Measurements from ENCODE around the gene USP48.

The USP48 gene

GRCh38 chr1:21670956-21671902, 111.7 kb downstream of the USP48 start:
- FAIRE-seq (no peak), DNase-seq (ENCODE audit: low spot score) (no peak)

DNA sequence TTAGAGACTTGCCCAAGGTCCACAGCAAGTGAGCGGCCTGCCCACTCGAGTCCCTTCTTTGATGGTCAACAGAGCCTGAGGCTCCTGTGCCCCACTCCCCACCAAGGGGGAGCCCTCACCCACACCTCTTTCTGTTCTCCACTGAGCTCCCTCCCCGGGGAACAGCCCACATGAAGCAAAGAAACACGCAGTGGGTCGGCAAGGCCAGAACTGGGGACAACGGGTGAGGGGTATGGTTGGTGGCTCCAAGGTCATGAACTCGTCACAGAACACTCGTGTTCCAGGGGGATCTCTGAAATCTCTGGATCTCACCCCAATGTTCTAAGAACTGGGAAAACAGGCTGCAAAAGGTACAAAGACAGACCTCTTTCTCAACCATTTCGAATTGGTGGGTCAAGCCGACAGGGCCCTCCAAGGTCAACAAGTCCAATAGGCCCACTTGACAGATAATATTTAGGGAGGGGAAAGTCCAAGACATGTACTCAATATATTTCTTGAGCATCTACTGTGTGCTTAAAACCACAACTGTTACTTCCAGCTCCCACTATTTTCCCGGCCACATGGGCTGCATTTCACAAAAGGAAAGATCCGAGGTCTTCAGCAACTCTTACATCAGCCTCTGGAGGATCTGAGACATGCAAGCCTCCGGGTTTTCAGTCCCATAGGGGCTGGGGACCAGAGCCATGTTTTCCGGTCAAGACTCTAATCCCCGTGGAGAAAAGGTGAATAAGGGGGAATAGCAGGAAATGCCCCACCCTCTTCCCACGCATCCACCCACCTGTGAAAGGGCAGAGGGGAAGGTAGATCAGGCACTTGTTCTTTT, 112.7 kb downstream of the USP48 start:
- FAIRE-seq (no peak), DNase-seq (ENCODE audit: low spot score) (no peak)

- FAIRE-seq (no peak), DNase-seq (ENCODE audit: low spot score) (no peak)
Measured at GRCh38 chr1:21669258-21670058, 113.5 kb downstream of the USP48 start, which contains the start of gene RAP1GAP. Gene RAP1GAP (minus strand): TSS chr1:21669357. CDS start chr1:21620032, 49,325 bp downstream.

- DNase-seq (ENCODE audit: low spot score) = no peak
- FAIRE-seq = no peak
Measured at GRCh38 chr1:21668951-21669257, 114.0 kb downstream of the USP48 start.

DNA sequence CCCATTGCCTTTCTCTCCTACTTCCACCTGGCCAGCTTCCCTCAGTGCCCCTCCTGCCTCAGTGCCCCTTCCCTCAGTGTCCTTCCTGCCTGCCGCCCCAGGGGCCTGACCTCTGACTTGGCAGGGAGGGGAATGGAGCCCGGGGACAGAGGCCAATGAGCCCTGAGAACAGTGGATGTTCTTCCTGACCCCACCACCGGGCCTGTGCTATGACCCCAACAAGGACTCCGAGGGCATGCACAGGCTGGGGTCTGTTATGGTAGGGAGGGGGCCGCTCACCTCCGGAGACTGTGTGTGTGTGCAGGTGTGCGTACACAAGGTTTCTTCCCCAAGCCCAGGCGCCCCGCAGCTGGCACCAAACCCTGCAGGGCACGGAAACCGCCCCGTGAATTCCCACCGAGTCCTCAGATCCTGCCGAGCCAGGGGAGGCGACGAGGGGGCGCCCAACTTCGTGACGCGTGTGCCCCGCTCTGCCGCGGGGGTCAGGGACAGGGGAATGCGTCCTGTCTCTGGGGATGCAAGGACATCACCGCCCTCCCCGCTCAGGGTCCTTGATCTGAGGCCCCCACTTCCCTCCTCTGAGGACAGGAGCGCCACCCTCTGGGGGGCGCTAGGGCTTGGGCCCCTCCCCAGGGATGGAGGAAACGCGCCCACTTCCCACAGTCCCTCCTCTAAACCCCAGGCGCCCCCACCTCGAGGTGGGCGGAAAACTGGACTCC, 114.6 kb downstream of the USP48 start:
- DNase-seq (ENCODE audit: low spot score) = no peak
- FAIRE-seq = no peak

- FAIRE-seq (no peak), DNase-seq (ENCODE audit: low spot score) (no peak)
Measured at GRCh38 chr1:21667348-21668231, 115.4 kb downstream of the USP48 start.

- FAIRE-seq = no peak
- no peak for DNase-seq (ENCODE audit: low spot score)
Measured at GRCh38 chr1:21666576-21667320, 116.2 kb downstream of the USP48 start.

DNA sequence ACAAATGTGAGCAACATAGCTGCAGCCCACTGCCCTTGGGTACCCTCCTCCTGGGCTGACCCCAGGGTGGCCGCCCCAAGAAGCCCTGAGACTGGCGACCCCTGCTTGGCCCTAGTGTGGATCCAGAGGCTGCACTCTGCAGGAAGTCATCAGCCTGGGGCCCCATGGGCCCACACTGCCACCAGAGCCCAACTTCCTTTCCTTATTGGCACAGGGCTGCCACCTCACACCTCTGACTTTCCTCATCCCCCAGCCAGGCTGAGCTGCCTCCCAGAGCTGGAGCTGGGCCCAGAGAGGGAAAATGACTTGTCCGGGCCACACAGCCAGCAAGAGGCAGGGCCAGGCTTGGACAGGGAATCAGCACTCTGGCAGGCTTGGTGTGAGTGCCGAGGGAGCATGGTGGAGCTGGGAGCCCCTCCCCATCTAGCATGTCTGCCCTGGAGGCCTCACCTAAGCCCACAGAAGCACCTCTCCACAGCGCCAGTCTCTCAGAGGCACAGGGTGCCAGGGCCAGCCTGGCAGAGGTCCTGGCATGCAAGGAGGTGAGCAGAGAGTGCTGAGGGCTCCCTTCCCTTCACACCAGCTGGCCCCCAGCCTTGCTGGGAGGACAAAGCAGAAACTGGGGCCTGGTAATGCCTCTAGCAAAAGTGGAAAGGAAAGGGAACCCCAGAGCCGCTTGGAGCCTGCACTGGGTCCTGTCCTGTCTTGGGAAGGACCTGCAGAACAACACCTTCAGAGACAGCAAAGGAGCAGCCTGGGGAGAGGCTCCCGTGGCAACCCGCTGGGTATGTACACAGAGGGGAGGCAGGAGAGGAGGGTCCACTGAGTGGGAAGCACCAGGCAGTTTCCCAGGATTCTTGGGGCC, 117.0 kb downstream of the USP48 start:
- DNase-seq (ENCODE audit: low spot score) (no peak), FAIRE-seq (no peak)

- no peak for DNase-seq (ENCODE audit: low spot score)
- no peak for FAIRE-seq
Measured at GRCh38 chr1:21664806-21665588, 118.0 kb downstream of the USP48 start.

DNA sequence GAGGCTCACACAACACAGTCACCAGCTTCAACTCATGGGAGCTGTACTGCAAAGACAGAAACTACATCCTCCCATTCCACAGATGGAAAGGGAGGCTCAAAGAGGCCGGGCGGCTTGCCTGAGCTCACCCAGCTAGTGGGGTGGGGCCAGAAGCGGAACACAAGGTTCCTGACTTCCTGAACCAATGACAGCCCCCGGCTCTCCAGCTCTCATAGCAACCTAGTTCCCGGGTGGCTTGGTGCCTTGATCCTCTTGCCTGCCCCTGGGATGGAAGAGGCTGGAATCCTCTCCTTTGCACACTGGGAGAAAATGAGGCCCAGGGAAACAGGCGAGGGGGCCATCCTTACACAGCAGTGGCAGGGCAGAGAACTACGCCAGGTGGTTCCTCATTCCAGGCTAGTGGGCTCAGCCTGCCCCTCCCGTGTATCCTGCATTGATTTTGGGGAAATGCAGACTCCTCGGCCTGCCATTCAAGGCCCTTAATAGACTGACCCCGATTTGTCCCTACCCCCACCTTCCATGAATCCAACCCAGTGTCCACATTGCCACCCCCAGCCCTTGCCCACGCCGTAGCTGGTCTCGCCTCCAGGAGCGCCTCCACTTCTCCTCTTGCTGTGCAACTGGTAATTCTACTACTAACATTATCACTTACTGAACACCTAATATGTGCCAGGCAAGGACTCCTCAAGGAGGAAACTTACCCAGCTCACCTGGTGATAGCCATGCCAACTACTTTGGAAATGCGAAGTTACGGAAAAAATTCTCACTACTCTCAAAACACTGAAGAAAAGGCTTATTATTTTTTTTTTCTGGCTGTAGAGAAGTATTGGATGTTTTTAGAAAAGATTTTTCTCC, 118.8 kb downstream of the USP48 start:
- DNase-seq (ENCODE audit: low spot score) (no peak), FAIRE-seq (no peak)

GRCh38 chr1:21663248-21663950, 119.5 kb downstream of the USP48 start:
- DNase-seq (ENCODE audit: low spot score) (no peak), FAIRE-seq (no peak)

DNA sequence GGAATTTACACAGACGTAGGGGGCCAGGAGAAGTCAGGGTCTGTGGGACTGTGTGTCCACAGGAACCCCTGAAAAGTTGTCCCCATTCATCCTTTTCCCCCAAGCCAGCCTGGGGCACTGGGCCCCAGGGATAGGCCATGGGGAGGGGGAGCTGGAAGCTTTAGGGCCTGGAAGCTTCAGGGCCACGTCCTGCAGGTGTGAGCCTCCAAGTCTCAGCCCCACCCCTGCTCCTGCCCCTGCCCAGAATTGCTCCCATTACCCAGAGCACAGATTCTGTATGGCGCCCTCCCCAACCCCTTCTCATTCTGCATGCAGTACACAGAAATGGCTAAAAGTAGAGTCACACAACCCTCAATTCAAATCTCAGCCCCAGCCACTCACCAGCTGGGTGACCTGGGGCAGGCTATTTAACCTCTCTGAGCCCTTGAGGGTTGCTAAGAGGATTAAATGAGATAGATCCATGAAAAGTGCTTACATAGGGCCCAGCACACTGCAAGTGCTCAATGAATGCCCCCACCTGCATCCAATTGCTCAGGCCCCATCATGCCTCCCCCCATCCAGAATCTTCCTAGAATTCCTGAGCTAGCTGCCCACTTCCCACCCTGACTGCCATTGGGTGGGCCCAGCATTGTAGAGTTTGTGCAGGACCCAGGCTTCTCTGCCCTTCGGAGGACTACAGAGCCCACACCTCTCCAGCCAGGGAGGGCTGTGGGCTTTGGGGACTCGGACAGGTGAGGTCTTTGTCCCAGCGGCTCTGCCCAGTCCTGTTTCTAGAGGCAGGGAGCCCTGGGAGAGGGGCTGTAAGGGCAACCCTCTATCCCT, 120.3 kb downstream of the USP48 start:
- no peak for FAIRE-seq
- DNase-seq (ENCODE audit: low spot score) = no peak

DNA sequence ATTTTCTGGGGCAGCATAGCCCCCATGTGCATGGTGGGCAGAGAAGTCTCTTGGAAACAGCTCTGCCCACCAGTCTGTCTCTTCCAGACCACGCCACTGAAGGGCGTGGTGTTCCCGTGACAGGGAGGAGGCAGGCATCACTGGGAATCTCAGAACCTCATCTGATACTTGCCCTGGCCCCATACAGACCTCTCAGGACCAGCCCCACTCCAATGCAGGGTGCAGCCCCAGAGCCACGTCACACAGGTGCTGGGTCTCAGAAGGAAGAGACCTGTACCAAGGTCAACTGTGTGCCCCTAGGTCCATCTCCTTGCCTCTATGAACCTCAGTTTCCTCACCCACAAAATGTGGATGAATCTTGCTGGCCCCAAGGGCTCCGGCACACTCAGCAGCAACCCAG, 121.1 kb downstream of the USP48 start:
- no peak for FAIRE-seq
- no peak for DNase-seq (ENCODE audit: low spot score)

GRCh38 chr1:21659924-21660326, 123.0 kb downstream of the USP48 start:
- DNase-seq (ENCODE audit: low spot score) = no peak
- FAIRE-seq = no peak
